GM12878 (cell line): ENCODE results near the gene IER5. TPM values are rescaled to one million over a fixed set of nuclear protein-coding genes. Genes with fewer than 3 reads are reported as not detected.

Source experiments
- BMI1 ChIP-seq: fragments of 450-650 bp; IDR thresholded peaks from 2 replicates; pipeline ENCODE4 v1.6.1; 2016; ENCODE audit warnings: mild to moderate bottlenecking, moderate library complexity, borderline replicate concordance
- CBFB ChIP-seq: IDR thresholded peaks from 2 replicates; pipeline ENCODE4 v1.6.1; 2016; ENCODE audit warnings: antibody characterized with exemption, low read depth
- E2F4 ChIP-seq: IDR thresholded peaks from 2 replicates; pipeline ENCODE4 v1.6.1; 2012; ENCODE audit warnings: low read depth, low read length, improper control_type of control experiment
- ETV6 ChIP-seq, 2 experiments: fragments of 450-650 bp in 1 of 2; IDR thresholded peaks in 1 of 2; conservative IDR thresholded peaks in 1 of 2; 2 replicates each; pipeline ENCODE4 v1.6.1; 2014; ENCODE audit warnings: antibody characterized with exemption in 1 of 2, borderline replicate concordance in 1 of 2, low read depth in 1 of 2, mild to moderate bottlenecking in 1 of 2, moderate library complexity in 1 of 2
- HSF1 ChIP-seq: fragments of 150-350 bp; IDR thresholded peaks from 2 replicates; pipeline ENCODE4 v1.6.1; 2014; ENCODE audit warnings: mild to moderate bottlenecking, low read depth, low read length
- MXI1 ChIP-seq: fragments of 150-350 bp; IDR thresholded peaks from 2 replicates; pipeline ENCODE4 v1.6.1; 2011; ENCODE audit warnings: low read depth, mild to moderate bottlenecking, inconsistent platforms, low read length, improper control_type of control experiment
- NFYA ChIP-seq: IDR thresholded peaks from 2 replicates; pipeline ENCODE4 v1.6.1; 2011; ENCODE audit warnings: low read depth, mild to moderate bottlenecking, low read length, improper control_type of control experiment, borderline replicate concordance
- NR2C1 ChIP-seq: fragments of 450-650 bp; IDR thresholded peaks from 2 replicates; pipeline ENCODE4 v1.6.1; 2017; ENCODE audit warnings: antibody characterized with exemption, mild to moderate bottlenecking, moderate library complexity
- NR2F1 ChIP-seq: fragments of 450-650 bp; conservative IDR thresholded peaks from 2 replicates; pipeline ENCODE4 v1.6.1; 2017; ENCODE audit warnings: mild to moderate bottlenecking
- PBX3 ChIP-seq: IDR thresholded peaks from 2 replicates; pipeline ENCODE4 v1.6.1; 2011; ENCODE audit warnings: mild to moderate bottlenecking, low read depth, low read length, moderate library complexity; ENCODE audit not compliant: insufficient replicate concordance
- RELB ChIP-seq: fragments of 450-650 bp; IDR thresholded peaks from 2 replicates; pipeline ENCODE4 v1.6.1; 2017; ENCODE audit warnings: low read depth, mild to moderate bottlenecking, moderate library complexity
- SIX5 ChIP-seq: IDR thresholded peaks from 2 replicates; pipeline ENCODE4 v1.6.1; 2011; ENCODE audit warnings: mild to moderate bottlenecking, low read depth, low read length, moderate library complexity; ENCODE audit not compliant: severe bottlenecking
- SKIL ChIP-seq: fragments of 450-650 bp; IDR thresholded peaks from 2 replicates; pipeline ENCODE4 v1.6.1; 2017; ENCODE audit warnings: mild to moderate bottlenecking, low read depth, inconsistent platforms; ENCODE audit not compliant: poor library complexity, severe bottlenecking
- SMARCA5 ChIP-seq: fragments of 450-650 bp; IDR thresholded peaks from 2 replicates; pipeline ENCODE4 v1.6.1; 2017; ENCODE audit warnings: mild to moderate bottlenecking
- TAF1 ChIP-seq: IDR thresholded peaks from 2 replicates; pipeline ENCODE4 v1.6.1; 2011; ENCODE audit warnings: mild to moderate bottlenecking, low read depth, low read length, borderline replicate concordance
- ZBED1 ChIP-seq: IDR thresholded peaks from 2 replicates; pipeline ENCODE4 v1.6.1; 2016; ENCODE audit warnings: borderline replicate concordance
- polyA plus RNA-seq, 11 experiments: library from polyadenylated mRNA; depleted of rRNA in 4 of 11; unstranded in 6 of 11; stranded (reverse) in 5 of 11; fragments of >200 nt; fragmentation: Nextera tagmentation in 4 of 11; fragmentation: Illumina TruSeq in 1 of 11; extraction: Ambion mirVana in 4 of 11; extraction: Trizol in 1 of 11; gene quantifications; 1 replicate in 1 of 11; 2 replicates in 10 of 11; pipeline versions ENCODE4 v1.2.1 to v1.2.3, GENCODE V29; 2011 to 2016; ENCODE audit warnings: inconsistent platforms in 2 of 11, missing spikeins in 2 of 11, low read depth in 1 of 11
- total RNA-seq, 4 experiments: library from RNA; depleted of rRNA in 3 of 4; stranded (reverse); fragments of >200 nt in 3 of 4; fragmentation: Illumina TruSeq in 1 of 4; extraction: Trizol in 1 of 4; gene quantifications; 2 replicates each; pipeline versions ENCODE4 v1.2.1 to v1.2.3, GENCODE V29; 2013 to 2021

IER5 gene
- total and polyA plus RNA-seq, 10 of the 15 experiments (the other 5 are each of a cell fraction or from before 2014, with no cell fraction given) = 4.3 to 75.2 (median 30.5) TPM

- TF ChIP-seq PBX3 (no peak), E2F4 (no peak), MXI1 (no peak), NFYA (no peak), RELB (0 out of 2 replicates have a peak, but pooled peaks have one; percentile 17), TAF1 (no peak), HSF1 (no peak), SIX5 (no peak), BMI1 (no peak), SMARCA5 (peak; percentile 84; the same call in 1 of the 2 replicates), ZBED1 (no peak), NR2F1 (no peak), ETV6 (conservative IDR thresholded peaks at IDR 0.05 in 1 of 2, IDR thresholded peaks at IDR 0.05 in 1 of 2; ENCODE audit: borderline replicate concordance in 1 of 2, low read depth in 1 of 2) (no peak), SKIL (peak; percentile 33), NR2C1 (no peak), CBFB (no peak)
Observed at GRCh38 chr1:181083842-181084605, 4.5 kb upstream of the IER5 start (continued).
